Heart left ventricle (tissue), 13 donors: Measurements from ENCODE around the gene PTPN7.

Experiments
- CTCF ChIP-seq, 12 donors: fragments of 200-600 bp; sonication (generic) in 4 of 12; IDR thresholded peaks; one replicate each; pipeline versions ENCODE4 v1.5.0 to v1.8.0; 2018 to 2022; ENCODE audit warnings: antibody characterized with exemption in 12 of 12, mild to moderate bottlenecking in 5 of 12
- POLR2A ChIP-seq, 2 donors: fragments of 450-650 bp; IDR thresholded peaks; one replicate each; pipeline ENCODE4 v1.6.1; 2017; ENCODE audit warnings: antibody characterized with exemption in 2 of 2, mild to moderate bottlenecking in 2 of 2, moderate library complexity in 2 of 2
- donor health status: ischemic (EF 13 %, LVEDD 7.1; RV severe dilation, severe dysfunction).
- donor health status: DM: no; HTN: yes; CAD: no.
- donor health status: DM: no; HTN: no; CAD: no.
- donor health status: ischemic (EF 25% LVEDD 6.9; RV normal size, moderate dysfunction).
- donor health status: ischemic (EF 25% LVEDD 5.7; RV mildly dilated, moderate dysfunction).
- donor health status: ischemic (EF 35%, LVEDD 5.7; RV mildly dilated, moderate dysfunction).
- donor health status: nonischemic (EF 11% LVEDD 7.7; RV severe dilation, severe dysfunction).
- donor health status: DM: yes; HTN: yes; CAD: no.
- donor health status: PGD.
- donor health status: ischemic (EF 29% LVEDD 5.4; RV normal size, mild dysfunction).
- donor health status: nonischemic (EF 23%, LVEDD 6.1; RV moderate dilation, normal function).

GRCh38 chr1:202144402-202145067, 15.9 kb downstream of the PTPN7 start, which contains the start of gene ARL8A:
- TF ChIP-seq POLR2A (IDR thresholded peaks at IDR 0.05) (peak in 1 of 2 donors; percentile 50), CTCF (IDR thresholded peaks at IDR 0.05) (no peak)
